Measurements from ENCODE around the gene ANGPTL7. TPM values are rescaled to one million over a fixed set of nuclear protein-coding genes. Genes with fewer than 3 reads are reported as not detected.

ANGPTL7 gene
- total RNA-seq, 1 experiment from 2014 or later = not detected

DNA sequence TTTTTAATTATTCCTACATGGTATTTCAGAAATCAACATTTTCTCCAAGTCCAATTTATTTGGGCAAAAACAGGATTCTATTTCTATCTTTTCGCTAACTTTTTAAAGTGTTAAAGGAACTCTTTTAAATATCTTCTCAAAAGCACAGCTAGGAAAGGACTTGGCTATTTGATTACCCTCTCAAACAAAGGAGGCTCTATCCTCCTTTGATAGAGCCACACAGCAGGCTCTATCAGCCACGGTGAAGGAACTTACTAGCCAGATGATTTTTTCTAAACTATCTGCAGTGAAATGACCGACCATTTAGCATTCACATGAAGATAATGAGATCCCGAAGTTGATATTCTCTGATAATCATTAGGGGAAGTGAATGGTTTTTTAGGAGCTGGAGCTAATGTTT lies 9.1 kb downstream of the ANGPTL7 start:
- ATAC-seq = no peak
- peaks cover 40% of the 10 kb centered on the region for H3K36me3 Mint-ChIP-seq
- H3K4me3 Mint-ChIP-seq = no peak overlapping the region
- POLR2A ChIA-PET = no interaction called here
- DNase-seq (ENCODE audit: low spot score) = no peak
- H3K27ac Mint-ChIP-seq = no peak overlapping the region
- no peaks in the 10 kb centered on the region for H3K27me3 Mint-ChIP-seq (ENCODE audit: low read depth)
- H3K9me3 Mint-ChIP-seq = no peaks in the 10 kb centered on the region
- CTCF ChIA-PET = interaction anchor here (1.1 kb wide), 1 partner anchor 44 kb away, joined by 4 read pairs; no protein-coding TSS in a partner anchor
- TF ChIP-seq, protein P1, sequence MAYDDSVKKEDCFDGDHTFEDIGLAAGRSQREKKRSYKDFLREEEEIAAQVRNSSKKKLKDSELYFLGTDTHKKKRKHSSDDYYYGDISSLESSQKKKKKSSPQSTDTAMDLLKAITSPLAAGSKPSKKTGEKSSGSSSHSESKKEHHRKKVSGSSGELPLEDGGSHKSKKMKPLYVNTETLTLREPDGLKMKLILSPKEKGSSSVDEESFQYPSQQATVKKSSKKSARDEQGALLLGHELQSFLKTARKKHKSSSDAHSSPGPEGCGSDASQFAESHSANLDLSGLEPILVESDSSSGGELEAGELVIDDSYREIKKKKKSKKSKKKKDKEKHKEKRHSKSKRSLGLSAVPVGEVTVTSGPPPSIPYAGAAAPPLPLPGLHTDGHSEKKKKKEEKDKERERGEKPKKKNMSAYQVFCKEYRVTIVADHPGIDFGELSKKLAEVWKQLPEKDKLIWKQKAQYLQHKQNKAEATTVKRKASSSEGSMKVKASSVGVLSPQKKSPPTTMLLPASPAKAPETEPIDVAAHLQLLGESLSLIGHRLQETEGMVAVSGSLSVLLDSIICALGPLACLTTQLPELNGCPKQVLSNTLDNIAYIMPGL (CRISPR knock-in tag; IDR thresholded peaks at IDR 0.05) = no peak
- TF ChIP-seq RELA (CRISPR knock-in tag; IDR thresholded peaks at IDR 0.05; ENCODE audit: borderline replicate concordance) = no peak
- TF ChIP-seq ZNF317 (CRISPR knock-in tag; IDR thresholded peaks at IDR 0.05; ENCODE audit: borderline replicate concordance, low read depth) = no peak
- no peak for TF ChIP-seq ETV6 (CRISPR knock-in tag; IDR thresholded peaks at IDR 0.05)
- TF ChIP-seq ZNF671 (CRISPR knock-in tag; IDR thresholded peaks at IDR 0.05) = no peak
- TF ChIP-seq NFE2L1 (CRISPR knock-in tag; IDR thresholded peaks at IDR 0.05) = no peak
- TF ChIP-seq ESRRA (CRISPR knock-in tag; IDR thresholded peaks at IDR 0.05; ENCODE audit: borderline replicate concordance) = no peak
- TF ChIP-seq, protein P2, sequence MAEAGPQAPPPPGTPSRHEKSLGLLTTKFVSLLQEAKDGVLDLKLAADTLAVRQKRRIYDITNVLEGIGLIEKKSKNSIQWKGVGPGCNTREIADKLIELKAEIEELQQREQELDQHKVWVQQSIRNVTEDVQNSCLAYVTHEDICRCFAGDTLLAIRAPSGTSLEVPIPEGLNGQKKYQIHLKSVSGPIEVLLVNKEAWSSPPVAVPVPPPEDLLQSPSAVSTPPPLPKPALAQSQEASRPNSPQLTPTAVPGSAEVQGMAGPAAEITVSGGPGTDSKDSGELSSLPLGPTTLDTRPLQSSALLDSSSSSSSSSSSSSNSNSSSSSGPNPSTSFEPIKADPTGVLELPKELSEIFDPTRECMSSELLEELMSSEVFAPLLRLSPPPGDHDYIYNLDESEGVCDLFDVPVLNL (CRISPR knock-in tag; IDR thresholded peaks at IDR 0.05; ENCODE audit: borderline replicate concordance, low read depth) = no peak
- no peak for TF ChIP-seq CREM (CRISPR knock-in tag; IDR thresholded peaks at IDR 0.05)
- no peak for TF ChIP-seq ZNF138 (CRISPR knock-in tag; conservative IDR thresholded peaks at IDR 0.05)
- TF ChIP-seq, protein P3, sequence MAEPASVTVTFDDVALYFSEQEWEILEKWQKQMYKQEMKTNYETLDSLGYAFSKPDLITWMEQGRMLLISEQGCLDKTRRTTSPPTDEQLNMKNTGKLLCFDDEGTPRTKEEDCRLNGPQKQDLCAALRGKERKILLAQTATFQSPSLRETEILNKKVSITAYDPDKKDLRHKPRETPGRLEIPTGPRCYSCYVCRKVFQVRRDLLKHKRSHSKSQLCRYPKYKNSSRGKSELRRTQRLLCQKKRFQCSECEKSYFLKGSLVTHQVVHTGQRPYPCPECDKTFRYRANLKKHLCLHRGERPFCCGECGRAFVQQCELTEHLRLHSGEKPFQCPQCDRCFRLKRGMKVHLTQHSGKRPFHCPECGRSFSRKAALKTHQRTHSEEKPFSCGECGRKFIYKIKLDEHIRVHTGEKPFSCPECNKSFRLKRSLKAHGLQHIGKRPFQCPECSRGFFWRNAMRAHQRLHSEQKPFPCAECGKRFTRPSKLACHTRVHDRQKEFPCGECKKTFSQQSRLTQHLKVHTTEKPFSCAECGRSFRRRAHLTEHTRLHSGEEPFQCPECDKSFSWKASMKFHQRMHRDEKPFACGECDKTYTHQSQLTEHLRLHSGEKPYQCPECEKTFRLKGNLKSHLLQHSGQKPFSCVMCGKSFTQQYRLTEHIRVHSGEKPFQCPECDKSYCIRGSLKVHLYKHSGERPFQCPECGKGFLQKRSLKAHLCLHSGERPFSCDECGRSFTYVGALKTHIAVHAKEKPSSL (CRISPR knock-in tag; conservative IDR thresholded peaks at IDR 0.05) = no peak
- TF ChIP-seq, protein P4, sequence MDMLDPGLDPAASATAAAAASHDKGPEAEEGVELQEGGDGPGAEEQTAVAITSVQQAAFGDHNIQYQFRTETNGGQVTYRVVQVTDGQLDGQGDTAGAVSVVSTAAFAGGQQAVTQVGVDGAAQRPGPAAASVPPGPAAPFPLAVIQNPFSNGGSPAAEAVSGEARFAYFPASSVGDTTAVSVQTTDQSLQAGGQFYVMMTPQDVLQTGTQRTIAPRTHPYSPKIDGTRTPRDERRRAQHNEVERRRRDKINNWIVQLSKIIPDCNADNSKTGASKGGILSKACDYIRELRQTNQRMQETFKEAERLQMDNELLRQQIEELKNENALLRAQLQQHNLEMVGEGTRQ (CRISPR knock-in tag; IDR thresholded peaks at IDR 0.05) = no peak
- no peak for TF ChIP-seq FOXK1 (CRISPR knock-in tag; IDR thresholded peaks at IDR 0.05)
- TF ChIP-seq SP1 (CRISPR knock-in tag; conservative IDR thresholded peaks at IDR 0.05) = no peak
- TF ChIP-seq, protein P5, sequence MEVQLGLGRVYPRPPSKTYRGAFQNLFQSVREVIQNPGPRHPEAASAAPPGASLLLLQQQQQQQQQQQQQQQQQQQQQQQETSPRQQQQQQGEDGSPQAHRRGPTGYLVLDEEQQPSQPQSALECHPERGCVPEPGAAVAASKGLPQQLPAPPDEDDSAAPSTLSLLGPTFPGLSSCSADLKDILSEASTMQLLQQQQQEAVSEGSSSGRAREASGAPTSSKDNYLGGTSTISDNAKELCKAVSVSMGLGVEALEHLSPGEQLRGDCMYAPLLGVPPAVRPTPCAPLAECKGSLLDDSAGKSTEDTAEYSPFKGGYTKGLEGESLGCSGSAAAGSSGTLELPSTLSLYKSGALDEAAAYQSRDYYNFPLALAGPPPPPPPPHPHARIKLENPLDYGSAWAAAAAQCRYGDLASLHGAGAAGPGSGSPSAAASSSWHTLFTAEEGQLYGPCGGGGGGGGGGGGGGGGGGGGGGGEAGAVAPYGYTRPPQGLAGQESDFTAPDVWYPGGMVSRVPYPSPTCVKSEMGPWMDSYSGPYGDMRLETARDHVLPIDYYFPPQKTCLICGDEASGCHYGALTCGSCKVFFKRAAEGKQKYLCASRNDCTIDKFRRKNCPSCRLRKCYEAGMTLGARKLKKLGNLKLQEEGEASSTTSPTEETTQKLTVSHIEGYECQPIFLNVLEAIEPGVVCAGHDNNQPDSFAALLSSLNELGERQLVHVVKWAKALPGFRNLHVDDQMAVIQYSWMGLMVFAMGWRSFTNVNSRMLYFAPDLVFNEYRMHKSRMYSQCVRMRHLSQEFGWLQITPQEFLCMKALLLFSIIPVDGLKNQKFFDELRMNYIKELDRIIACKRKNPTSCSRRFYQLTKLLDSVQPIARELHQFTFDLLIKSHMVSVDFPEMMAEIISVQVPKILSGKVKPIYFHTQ (CRISPR knock-in tag; IDR thresholded peaks at IDR 0.05) = no peak
- no peak for TF ChIP-seq ZNF396 (CRISPR knock-in tag; IDR thresholded peaks at IDR 0.05; ENCODE audit: borderline replicate concordance)
- TF ChIP-seq, protein P6, sequence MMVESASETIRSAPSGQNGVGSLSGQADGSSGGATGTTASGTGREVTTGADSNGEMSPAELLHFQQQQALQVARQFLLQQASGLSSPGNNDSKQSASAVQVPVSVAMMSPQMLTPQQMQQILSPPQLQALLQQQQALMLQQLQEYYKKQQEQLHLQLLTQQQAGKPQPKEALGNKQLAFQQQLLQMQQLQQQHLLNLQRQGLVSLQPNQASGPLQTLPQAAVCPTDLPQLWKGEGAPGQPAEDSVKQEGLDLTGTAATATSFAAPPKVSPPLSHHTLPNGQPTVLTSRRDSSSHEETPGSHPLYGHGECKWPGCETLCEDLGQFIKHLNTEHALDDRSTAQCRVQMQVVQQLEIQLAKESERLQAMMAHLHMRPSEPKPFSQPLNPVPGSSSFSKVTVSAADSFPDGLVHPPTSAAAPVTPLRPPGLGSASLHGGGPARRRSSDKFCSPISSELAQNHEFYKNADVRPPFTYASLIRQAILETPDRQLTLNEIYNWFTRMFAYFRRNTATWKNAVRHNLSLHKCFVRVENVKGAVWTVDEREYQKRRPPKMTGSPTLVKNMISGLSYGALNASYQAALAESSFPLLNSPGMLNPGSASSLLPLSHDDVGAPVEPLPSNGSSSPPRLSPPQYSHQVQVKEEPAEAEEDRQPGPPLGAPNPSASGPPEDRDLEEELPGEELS (CRISPR knock-in tag; IDR thresholded peaks at IDR 0.05) = no peak
- TF ChIP-seq ZBTB21 (CRISPR knock-in tag; IDR thresholded peaks at IDR 0.05; ENCODE audit: borderline replicate concordance) = no peak
- TF ChIP-seq KAT7 (CRISPR knock-in tag; IDR thresholded peaks at IDR 0.05; ENCODE audit: borderline replicate concordance) = no peak
- no peak for TF ChIP-seq CBFB (CRISPR knock-in tag; IDR thresholded peaks at IDR 0.05; ENCODE audit: low read depth)
- H3K4me1 Mint-ChIP-seq = no peaks in the 10 kb centered on the region

Data from WTC11 (cell line).